Hepatocyte (in vitro differentiated cells): ENCODE results near the gene DMBX1. TPM values are rescaled to one million over a fixed set of nuclear protein-coding genes. Genes with fewer than 3 reads are reported as not detected.

Source experiments
- polyA plus RNA-seq: library from polyadenylated mRNA; unstranded; fragments of >200 nt; fragmentation: Nextera tagmentation; extraction: Ambion mirVana; gene quantifications from 2 replicates; pipeline ENCODE4 v1.2.1, GENCODE V29; 2016
- total RNA-seq: library from RNA; depleted of rRNA; stranded (reverse); fragments of >200 nt; gene quantifications from 2 replicates; pipeline ENCODE4 v1.2.3, GENCODE V29; 2014

The DMBX1 gene
- total and polyA plus RNA-seq, 2 experiments from 2014 or later: not detected

Other genes with a start within 250 kb of the DMBX1 start
- gene RAD54L, start 242.1 kb upstream of the DMBX1 start, total RNA-seq: 4.3 and 6.2 TPM in 2 replicates
- 4.2 and 4.9 TPM in 2 replicates for gene RAD54L, start 242.1 kb upstream of the DMBX1 start, polyA plus RNA-seq
- gene LRRC41, start 186.2 kb upstream of the DMBX1 start, total RNA-seq: 84.4 and 104 TPM in 2 replicates
- gene LRRC41, start 186.2 kb upstream of the DMBX1 start, polyA plus RNA-seq: 113 and 123 TPM in 2 replicates
- gene UQCRH, start 186.1 kb upstream of the DMBX1 start, total RNA-seq: 429 and 430 TPM in 2 replicates
- 269 and 287 TPM in 2 replicates for gene UQCRH, start 186.1 kb upstream of the DMBX1 start, polyA plus RNA-seq
- 17.6 and 20.5 TPM in 2 replicates for gene NSUN4, start 149.0 kb upstream of the DMBX1 start, total RNA-seq
- gene NSUN4, start 149.0 kb upstream of the DMBX1 start, polyA plus RNA-seq: 13.5 and 21.2 TPM in 2 replicates
- 40.3 and 44.5 TPM in 2 replicates for gene FAAH, start 95.5 kb upstream of the DMBX1 start, total RNA-seq
- 61.1 and 61.8 TPM in 2 replicates for gene FAAH, start 95.5 kb upstream of the DMBX1 start, polyA plus RNA-seq
- gene KNCN, start 61.8 kb downstream of the DMBX1 start, total RNA-seq: not detected in 2 replicates
- not detected in 2 replicates for gene KNCN, start 61.8 kb downstream of the DMBX1 start, polyA plus RNA-seq
- 20.6 and 21.6 TPM in 2 replicates for gene MKNK1, start 114.4 kb downstream of the DMBX1 start, total RNA-seq
- gene MKNK1, start 114.4 kb downstream of the DMBX1 start, polyA plus RNA-seq: 17.8 and 29.6 TPM in 2 replicates
- 5.3 and 6.6 TPM in 2 replicates for gene MOB3C, start 127.0 kb downstream of the DMBX1 start, total RNA-seq
- gene MOB3C, start 127.0 kb downstream of the DMBX1 start, polyA plus RNA-seq: 5.1 and 5.8 TPM in 2 replicates
- 57.5 and 58.4 TPM in 2 replicates for gene ATPAF1, start 178.5 kb downstream of the DMBX1 start, total RNA-seq
- gene ATPAF1, start 178.5 kb downstream of the DMBX1 start, polyA plus RNA-seq: 59.3 and 63.2 TPM in 2 replicates
- 0.16 TPM in 1 of 2 replicates, not detected in the other for gene TEX38, start 182.0 kb downstream of the DMBX1 start, total RNA-seq
- gene TEX38, start 182.0 kb downstream of the DMBX1 start, polyA plus RNA-seq: 0.27 and 0.40 TPM in 2 replicates
- 76.3 and 79.3 TPM in 2 replicates for gene EFCAB14, start 229.3 kb downstream of the DMBX1 start, total RNA-seq
- gene EFCAB14, start 229.3 kb downstream of the DMBX1 start, polyA plus RNA-seq: 28.3 and 38.5 TPM in 2 replicates